ENCODE measurements around the gene BRI3. TPM values are rescaled to one million over a fixed set of nuclear protein-coding genes. Genes with fewer than 3 reads are reported as not detected.

Gene BRI3
- total and polyA plus RNA-seq, 2 of the 4 experiments (the other 2 are of a cell fraction), result 24.7 to 68.3 TPM

- ATAC-seq (ENCODE audit: low read depth), result peak; percentile 83
- peak; percentile 47 for DNase-seq
- Histone ChIP-seq H2BK15ac (ENCODE audit: low read depth, low read length) (no peak overlapping the region), H3K4me3 (ENCODE audit: insufficient read depth, low read depth, low read length) (no peak overlapping the region), H2AK9ac (replicated peaks; ENCODE audit: low read depth, low read length, poor library complexity) (peak overlapping the region; percentile 73), H4K91ac (ENCODE audit: insufficient read depth, low read depth, low read length) (no peak overlapping the region; the same call in 1 of the 2 replicates), H3K56ac (ENCODE audit: extremely low read depth, insufficient read depth, low read length) (no peak overlapping the region), H3K14ac (replicated peaks; ENCODE audit: low read depth, low read length) (no peak overlapping the region), H4K20me1 (ENCODE audit: insufficient read depth, low read length) (peaks cover 48% of the 10 kb centered on the region), H3K18ac (ENCODE audit: low read depth, low read length) (no peak overlapping the region), H3K27ac (ENCODE audit: insufficient read depth, low read length) (no peak overlapping the region), H4K8ac (ENCODE audit: low read depth in 2 of 2, low read length in 2 of 2) (0 out of 4 replicates have a peak overlapping the region, but pooled peaks of 1 of the 2 experiments have one; percentile 43), H2BK120ac (ENCODE audit: low read depth, low read length) (no peak overlapping the region), H3K4ac (ENCODE audit: low read depth, low read length) (no peak overlapping the region), H3K79me1 (ENCODE audit: low read depth in 1 of 2, low read length in 2 of 2) (peaks cover 9 to 59% of the 10 kb centered on the region in 2 experiments), H3K36me3 (ENCODE audit: control insufficient read depth, insufficient read depth, low read length) (peaks cover 43% of the 10 kb centered on the region), H3K23ac (ENCODE audit: low read depth, low read length) (no peak overlapping the region), H2AFZ (replicated peaks; ENCODE audit: low read length, poor library complexity) (peak overlapping the region; percentile 34), H4K5ac (ENCODE audit: low read depth, low read length) (no peak overlapping the region), H3K27me3 (ENCODE audit: control insufficient read depth, insufficient read depth, low read length) (no peaks in the 10 kb centered on the region), H3K4me2 (ENCODE audit: low read depth, low read length) (no peak overlapping the region), H3K4me1 (ENCODE audit: control insufficient read depth, insufficient read depth, low read length) (no peaks in the 10 kb centered on the region), H2BK20ac (ENCODE audit: low read depth, low read length) (no peak overlapping the region), H3K9me1 (ENCODE audit: insufficient read depth, low read length) (peaks cover under 1% of the 10 kb centered on the region), H2AK5ac (ENCODE audit: low read depth, low read length) (no peak overlapping the region), H3K9ac (ENCODE audit: low read depth, low read length) (no peak overlapping the region), H3K9me3 (ENCODE audit: control insufficient read depth, insufficient read depth, low read length) (no peaks in the 10 kb centered on the region), H2BK5ac (ENCODE audit: low read depth, low read length, poor library complexity, severe bottlenecking) (no peak overlapping the region)
- no TSS peak for BruUV-seq (replicated peaks)
- TF ChIP-seq CEBPB (IDR thresholded peaks at IDR 0.05; ENCODE audit: low read depth, low read length) (no peak), RAD21 (IDR thresholded peaks at IDR 0.05; ENCODE audit: low read length) (peak; percentile 90), CHD1 (IDR thresholded peaks at IDR 0.05; ENCODE audit: low read depth, low read length) (no peak), FOS (IDR thresholded peaks at IDR 0.05; ENCODE audit: low read depth, low read length) (no peak), POLR2A (IDR thresholded peaks at IDR 0.05; ENCODE audit: low read depth, low read length) (peak; percentile 36; the same call in 1 of the 2 replicates), MXI1 (IDR thresholded peaks at IDR 0.05; ENCODE audit: borderline replicate concordance, low read depth, low read length) (no peak), SMC3 (IDR thresholded peaks at IDR 0.05; ENCODE audit: low read depth, low read length) (peak; percentile 80), BHLHE40 (IDR thresholded peaks at IDR 0.05; ENCODE audit: low read depth, low read length) (no peak), CTCF (conservative IDR thresholded peaks at IDR 0.05; ENCODE audit: low read depth, low read length) (peak; percentile 74)
- in situ Hi-C loops (cut with MboI; ENCODE audit: low sequenced_read_pairs), result loop anchor here (5.0 kb wide), 2 partner anchors 112 to 547 kb away; no protein-coding TSS in a partner anchor
- WGBS, 2 experiments (ENCODE audit: extremely low coverage in 2 of 2, insufficient read length in 1 of 2), result 14% methylated on average over 5 of the region's 14 CpGs; no CpG with 5 or more reads in 1 of the 2 experiments
- POLR2A ChIA-PET (ENCODE audit: unreplicated experiment), result no interaction called here
- dilution Hi-C loops (cut with HindIII; ENCODE audit: low sequenced_read_pairs, unreplicated experiment), result no loop called here
- CTCF ChIA-PET, result interaction anchor here (0.6 to 0.8 kb wide), 2 partner anchors 74 to 451 kb away, joined by 3 to 4 read pairs; no protein-coding TSS in a partner anchor
- intact Hi-C loops (cut with micrococcal nuclease), result loop anchor here (1.0 kb wide), 4 partner anchors 104 to 546 kb away; no protein-coding TSS in a partner anchor
Observed at GRCh38 chr7:98294798-98295382, 13.4 kb downstream of the BRI3 start.

All from IMR-90 (cell line).